Osteoblast (primary cell): Measurements from ENCODE around the gene SPTLC3. TPM values are rescaled to one million over a fixed set of nuclear protein-coding genes. Genes with fewer than 3 reads are reported as not detected.

Experiments used
- DNase-seq: peaks from one replicate; pipeline ENCODE4 v3.0.0; 2011; ENCODE audit warnings: low spot score, mixed read lengths; ENCODE audit not compliant: insufficient read length; ENCODE audit errors: missing footprints
- H2AFZ ChIP-seq: 2 replicates; pipeline ENCODE4 v1.6.0; 2011; ENCODE audit warnings: mild to moderate bottlenecking, low read length
- H3K27ac ChIP-seq: 2 replicates; pipeline ENCODE4 v1.5.1; 2011; ENCODE audit warnings: mild to moderate bottlenecking, low read depth, low read length, moderate library complexity
- H3K27me3 ChIP-seq: 2 replicates; pipeline ENCODE4 v1.6.0; 2012; ENCODE audit warnings: mild to moderate bottlenecking, control low read depth, inconsistent platforms, low read length, moderate library complexity; ENCODE audit not compliant: insufficient read depth
- H3K36me3 ChIP-seq: 2 replicates; pipeline ENCODE4 v1.5.1; 2011; ENCODE audit warnings: mild to moderate bottlenecking, low read length, control low read depth, moderate library complexity; ENCODE audit not compliant: insufficient read depth
- H3K4me1 ChIP-seq: 2 replicates; pipeline ENCODE4 v1.5.1; 2011; ENCODE audit warnings: mild to moderate bottlenecking, low read length, control low read depth, moderate library complexity; ENCODE audit not compliant: insufficient read depth
- H3K4me2 ChIP-seq: 2 replicates; pipeline ENCODE4 v1.6.0; 2011; ENCODE audit warnings: mild to moderate bottlenecking, low read length; ENCODE audit not compliant: insufficient read depth
- H3K4me3 ChIP-seq: fragments of 200-600 bp; sonication (generic); 3 replicates; pipeline ENCODE4 v1.5.1; 2012; ENCODE audit warnings: mild to moderate bottlenecking, low read length, inconsistent platforms; ENCODE audit not compliant: insufficient read depth
- H3K79me2 ChIP-seq: 2 replicates; pipeline ENCODE4 v1.6.0; 2012; ENCODE audit warnings: mild to moderate bottlenecking, low read length, control low read depth, inconsistent platforms; ENCODE audit not compliant: insufficient read depth
- H3K9me3 ChIP-seq: 2 replicates; pipeline ENCODE4 v1.5.1; 2011; ENCODE audit warnings: low read depth, low read length, control low read depth
- H4K20me1 ChIP-seq: 2 replicates; pipeline ENCODE4 v1.6.0; 2012; ENCODE audit warnings: mild to moderate bottlenecking, low read length, control low read depth; ENCODE audit not compliant: insufficient read depth
- total RNA-seq: library from RNA; depleted of rRNA; stranded (reverse); fragments of >200 nt; gene quantifications from 2 replicates; pipeline ENCODE4 v1.2.3, GENCODE V29; 2012
- TF ChIP-seq, protein P1 (sequence below): IDR thresholded peaks from 2 replicates; pipeline ENCODE4 v1.5.1; 2011; ENCODE audit warnings: mild to moderate bottlenecking, low read depth, low read length, moderate library complexity; ENCODE audit errors: extremely low read depth

Gene SPTLC3
- total RNA-seq, 1 donor, result 14.8 TPM

DNA sequence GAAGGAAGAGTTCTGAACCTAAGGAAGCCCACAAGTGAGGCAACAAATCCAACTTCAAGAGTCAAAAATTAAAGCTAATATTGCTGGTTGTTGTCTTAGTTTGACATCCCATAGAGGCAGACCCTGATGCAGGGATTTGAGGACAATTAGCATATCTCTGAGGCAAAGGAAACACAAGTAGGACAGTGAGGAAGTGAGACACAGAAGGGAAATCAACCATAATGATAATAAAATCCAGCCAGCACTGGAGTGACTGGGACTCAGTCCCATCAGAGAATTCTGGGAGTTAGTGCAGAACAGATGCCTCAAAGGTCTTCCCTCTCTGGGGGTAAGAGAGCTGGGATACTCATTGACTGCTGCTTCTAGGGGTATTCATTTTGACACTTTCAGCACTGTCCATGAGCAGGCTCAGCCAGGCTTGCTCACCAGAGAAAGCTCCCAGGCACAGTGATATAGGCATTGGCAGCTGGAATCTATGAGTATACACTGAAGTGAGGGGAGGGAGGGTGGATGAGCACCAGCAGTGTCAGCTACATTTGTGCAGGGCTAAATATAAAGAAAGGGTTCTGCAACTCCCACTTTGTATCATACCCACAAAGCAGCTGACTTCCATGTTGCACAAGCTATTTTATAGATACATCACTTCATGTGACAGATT lies 43.4 kb upstream of the SPTLC3 start:
- no peaks in the 10 kb centered on the region for H3K79me2 ChIP-seq
- no peak overlapping the region for H2AFZ ChIP-seq
- no peak overlapping the region for H3K4me3 ChIP-seq
- DNase-seq, result peak; percentile 3
- no peaks in the 10 kb centered on the region for H3K27me3 ChIP-seq
- H3K4me1 ChIP-seq, result peaks cover under 1% of the 10 kb centered on the region
- no peak overlapping the region for H3K4me2 ChIP-seq
- H3K27ac ChIP-seq, result no peak overlapping the region
- TF ChIP-seq, protein P1, sequence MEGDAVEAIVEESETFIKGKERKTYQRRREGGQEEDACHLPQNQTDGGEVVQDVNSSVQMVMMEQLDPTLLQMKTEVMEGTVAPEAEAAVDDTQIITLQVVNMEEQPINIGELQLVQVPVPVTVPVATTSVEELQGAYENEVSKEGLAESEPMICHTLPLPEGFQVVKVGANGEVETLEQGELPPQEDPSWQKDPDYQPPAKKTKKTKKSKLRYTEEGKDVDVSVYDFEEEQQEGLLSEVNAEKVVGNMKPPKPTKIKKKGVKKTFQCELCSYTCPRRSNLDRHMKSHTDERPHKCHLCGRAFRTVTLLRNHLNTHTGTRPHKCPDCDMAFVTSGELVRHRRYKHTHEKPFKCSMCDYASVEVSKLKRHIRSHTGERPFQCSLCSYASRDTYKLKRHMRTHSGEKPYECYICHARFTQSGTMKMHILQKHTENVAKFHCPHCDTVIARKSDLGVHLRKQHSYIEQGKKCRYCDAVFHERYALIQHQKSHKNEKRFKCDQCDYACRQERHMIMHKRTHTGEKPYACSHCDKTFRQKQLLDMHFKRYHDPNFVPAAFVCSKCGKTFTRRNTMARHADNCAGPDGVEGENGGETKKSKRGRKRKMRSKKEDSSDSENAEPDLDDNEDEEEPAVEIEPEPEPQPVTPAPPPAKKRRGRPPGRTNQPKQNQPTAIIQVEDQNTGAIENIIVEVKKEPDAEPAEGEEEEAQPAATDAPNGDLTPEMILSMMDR, result no peak
- H3K36me3 ChIP-seq, result no peaks in the 10 kb centered on the region
- no peaks in the 10 kb centered on the region for H4K20me1 ChIP-seq
- no peaks in the 10 kb centered on the region for H3K9me3 ChIP-seq

DNA sequence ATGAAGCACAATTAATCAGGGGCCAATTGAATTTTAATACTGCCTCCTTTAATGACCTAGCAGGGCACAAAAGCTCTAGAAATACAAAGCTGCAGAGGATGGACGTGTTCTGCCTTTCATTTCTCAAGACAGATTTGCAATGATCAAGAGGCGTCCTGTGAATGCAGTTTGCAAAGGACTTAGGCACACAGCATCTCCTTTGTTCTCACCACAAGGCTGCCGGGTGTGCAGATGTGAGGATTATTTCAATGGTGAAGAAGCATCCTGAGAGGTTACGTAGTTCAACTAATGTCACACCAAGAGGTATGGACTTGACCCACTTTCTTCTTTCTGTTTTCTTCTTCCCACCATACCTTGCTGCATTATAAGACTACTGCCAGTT lies 42.9 kb upstream of the SPTLC3 start:
- Histone ChIP-seq H4K20me1 (no peaks in the 10 kb centered on the region), H3K79me2 (no peaks in the 10 kb centered on the region), H3K27ac (no peak overlapping the region), H3K4me1 (peaks cover 4% of the 10 kb centered on the region), H2AFZ (no peak overlapping the region), H3K4me3 (no peak overlapping the region), H3K27me3 (no peaks in the 10 kb centered on the region), H3K36me3 (no peaks in the 10 kb centered on the region), H3K4me2 (no peak overlapping the region), H3K9me3 (no peaks in the 10 kb centered on the region)
- TF ChIP-seq, protein P1, result no peak
- no peak for DNase-seq

DNA sequence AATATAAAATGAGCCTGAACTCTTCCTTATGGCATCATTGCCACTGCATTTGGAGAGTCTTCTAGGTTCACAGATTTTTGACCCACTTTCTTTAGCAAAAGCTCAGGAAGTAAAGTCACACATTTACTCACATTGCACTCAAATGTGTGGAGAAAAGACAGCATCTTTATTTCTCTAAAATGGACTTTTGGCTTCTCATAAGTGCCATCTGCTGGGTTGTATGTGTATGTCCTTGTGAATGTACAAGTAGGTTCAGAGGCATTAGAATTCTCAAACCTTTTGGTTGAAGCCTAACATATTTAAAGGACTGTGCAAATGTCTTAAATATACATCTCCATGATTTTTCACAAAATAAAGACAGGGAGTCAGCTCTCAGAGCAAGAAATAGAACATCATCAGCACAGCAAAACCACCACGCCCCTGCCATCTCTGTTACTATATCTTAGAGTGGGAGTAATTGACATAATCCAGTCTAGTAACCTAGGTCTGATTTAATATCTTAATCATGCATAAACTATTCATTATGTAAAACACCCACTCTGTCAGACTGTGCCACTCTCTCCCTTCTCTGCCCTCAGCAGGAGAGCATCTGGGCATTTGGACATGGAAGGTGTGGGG lies 42.2 kb upstream of the SPTLC3 start:
- H2AFZ ChIP-seq, result no peak overlapping the region
- TF ChIP-seq, protein P1, result peak; percentile 65
- DNase-seq, result peak; percentile 3

DNA sequence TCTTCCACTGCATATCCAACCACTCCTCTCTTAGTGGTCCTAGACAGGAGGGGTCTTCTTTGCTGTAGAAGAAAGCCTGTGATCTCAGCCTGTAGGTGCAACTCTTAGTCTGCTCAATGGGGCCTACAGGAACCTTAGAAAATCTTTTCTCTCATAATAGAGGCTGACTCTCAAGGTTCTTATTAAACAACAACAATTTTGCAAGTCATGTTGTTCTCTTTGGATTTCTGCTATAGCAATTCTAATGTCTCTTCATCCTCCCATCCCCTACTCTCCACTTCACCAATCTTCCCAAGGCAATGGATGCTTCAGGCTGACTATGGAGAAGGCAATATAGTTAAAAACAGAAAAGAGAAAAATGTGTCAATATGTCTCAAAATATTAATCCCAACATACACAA lies 40.8 kb upstream of the SPTLC3 start:
- no peak for DNase-seq
- TF ChIP-seq, protein P1, result no peak
- Histone ChIP-seq H3K4me3 (no peak overlapping the region), H2AFZ (no peak overlapping the region), H3K79me2 (no peaks in the 10 kb centered on the region), H3K4me2 (no peak overlapping the region), H3K27me3 (no peaks in the 10 kb centered on the region), H3K4me1 (peaks cover 4% of the 10 kb centered on the region), H4K20me1 (no peaks in the 10 kb centered on the region), H3K36me3 (no peaks in the 10 kb centered on the region), H3K27ac (no peak overlapping the region), H3K9me3 (no peaks in the 10 kb centered on the region)

More for the DNA sequence above, 42.2 kb upstream of the SPTLC3 start:
- Histone ChIP-seq H3K4me2 (no peak overlapping the region), H3K27ac (no peak overlapping the region), H3K4me1 (peaks cover 4% of the 10 kb centered on the region), H3K4me3 (no peak overlapping the region), H3K79me2 (no peaks in the 10 kb centered on the region), H3K9me3 (no peaks in the 10 kb centered on the region), H3K36me3 (no peaks in the 10 kb centered on the region), H4K20me1 (no peaks in the 10 kb centered on the region), H3K27me3 (no peaks in the 10 kb centered on the region)
